ENCODE results near the gene PRR29.

DNA sequence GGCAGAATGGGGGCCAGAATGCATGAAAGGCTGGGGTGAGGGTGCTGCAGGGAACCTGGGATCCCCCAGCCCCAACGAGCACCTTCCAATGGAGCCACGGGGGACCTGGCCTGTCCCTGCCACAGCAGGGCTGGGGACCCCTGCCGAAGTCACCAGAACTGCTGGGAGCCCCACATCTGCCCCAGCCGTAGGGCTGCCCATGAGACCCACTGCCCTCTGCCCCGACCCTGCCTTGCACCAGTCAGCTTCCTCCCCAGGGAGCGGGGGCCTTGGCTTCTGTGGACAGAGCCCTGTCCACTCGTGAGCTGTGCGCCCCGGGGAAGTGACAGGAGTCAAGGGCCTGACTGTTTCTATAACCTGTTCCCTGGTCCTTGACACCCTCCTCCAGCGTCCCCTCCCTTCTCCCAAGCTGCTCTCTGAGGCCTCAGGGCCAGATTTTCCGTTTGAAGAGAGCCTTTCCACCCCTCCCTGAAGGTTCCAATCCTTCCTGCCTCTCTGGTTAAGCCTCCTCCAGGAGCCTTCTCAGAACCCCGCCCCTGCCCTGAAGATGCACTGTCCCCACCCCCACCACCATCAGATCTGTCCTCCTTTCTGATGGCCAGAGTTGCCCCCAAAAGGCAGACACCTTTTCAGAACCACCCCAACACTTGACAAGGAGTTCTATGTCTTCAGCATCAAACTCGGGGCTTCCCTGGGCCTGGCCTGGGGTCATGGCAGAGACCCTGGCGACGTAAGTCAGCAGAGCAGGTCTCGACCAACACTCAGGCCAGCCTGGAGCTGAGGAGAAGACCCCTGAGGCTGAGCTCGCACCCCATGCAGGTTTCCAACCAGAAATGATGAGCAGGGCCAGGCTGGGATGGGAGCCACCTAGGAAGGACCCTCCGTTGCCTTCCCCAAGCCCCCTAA lies 10.7 kb upstream of the PRR29 start:
- TF ChIP-seq, protein P1, sequence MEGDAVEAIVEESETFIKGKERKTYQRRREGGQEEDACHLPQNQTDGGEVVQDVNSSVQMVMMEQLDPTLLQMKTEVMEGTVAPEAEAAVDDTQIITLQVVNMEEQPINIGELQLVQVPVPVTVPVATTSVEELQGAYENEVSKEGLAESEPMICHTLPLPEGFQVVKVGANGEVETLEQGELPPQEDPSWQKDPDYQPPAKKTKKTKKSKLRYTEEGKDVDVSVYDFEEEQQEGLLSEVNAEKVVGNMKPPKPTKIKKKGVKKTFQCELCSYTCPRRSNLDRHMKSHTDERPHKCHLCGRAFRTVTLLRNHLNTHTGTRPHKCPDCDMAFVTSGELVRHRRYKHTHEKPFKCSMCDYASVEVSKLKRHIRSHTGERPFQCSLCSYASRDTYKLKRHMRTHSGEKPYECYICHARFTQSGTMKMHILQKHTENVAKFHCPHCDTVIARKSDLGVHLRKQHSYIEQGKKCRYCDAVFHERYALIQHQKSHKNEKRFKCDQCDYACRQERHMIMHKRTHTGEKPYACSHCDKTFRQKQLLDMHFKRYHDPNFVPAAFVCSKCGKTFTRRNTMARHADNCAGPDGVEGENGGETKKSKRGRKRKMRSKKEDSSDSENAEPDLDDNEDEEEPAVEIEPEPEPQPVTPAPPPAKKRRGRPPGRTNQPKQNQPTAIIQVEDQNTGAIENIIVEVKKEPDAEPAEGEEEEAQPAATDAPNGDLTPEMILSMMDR (IDR thresholded peaks at IDR 0.05 in 4 of 5, conservative IDR thresholded peaks at IDR 0.05 in 1 of 5), result no peak
- TF ChIP-seq POLR2A (IDR thresholded peaks at IDR 0.05), result peak in 1 of 2 donors; percentile 5
